GM03348 (cell line): Measurements from ENCODE around the gene ZC3H14.
"Not testable (repeated sequence)": the region's sequence is repeated elsewhere in the genome, so short reads cannot be mapped to it uniquely, and the experiment has no call there.

Experiments
- DNase-seq: peaks from one replicate; pipeline ENCODE4 v3.0.0; 2012; ENCODE audit warnings: low spot score

Gene ZC3H14

GRCh38 chr14:88562831-88563686, at the start of gene ZC3H14:
Gene ZC3H14, plus strand, starts transcription at chr14:88563037. Its CDS starts 97 bp downstream, at chr14:88563134.
- peak; percentile 98 for DNase-seq

GRCh38 chr14:88515499-88516221, 47.2 kb upstream of the ZC3H14 start:
- DNase-seq = no peak

GRCh38 chr14:88516861-88517357, 45.9 kb upstream of the ZC3H14 start:
- no peak for DNase-seq

- peak; percentile 47 for DNase-seq
These were observed 44.0 kb upstream of the ZC3H14 start for GRCh38 chr14:88518592-88519512.

- DNase-seq = no peak
These were observed 42.9 kb upstream of the ZC3H14 start for GRCh38 chr14:88519907-88520306.

- DNase-seq = peak; percentile 39
These were observed 41.0 kb upstream of the ZC3H14 start for GRCh38 chr14:88521818-88522217.

- no peak for DNase-seq
These were observed 40.4 kb upstream of the ZC3H14 start for GRCh38 chr14:88522393-88522792.

- not testable (repeated sequence) for DNase-seq
These were observed 32.9 kb upstream of the ZC3H14 start for GRCh38 chr14:88529889-88530288.

- no peak for DNase-seq
These were observed 29.7 kb upstream of the ZC3H14 start for GRCh38 chr14:88533064-88533602.

GRCh38 chr14:88535149-88535548, 27.7 kb upstream of the ZC3H14 start:
- no peak for DNase-seq

GRCh38 chr14:88535813-88536212, 27.0 kb upstream of the ZC3H14 start:
- no peak for DNase-seq

- DNase-seq = no peak
These were observed 21.5 kb upstream of the ZC3H14 start for GRCh38 chr14:88541324-88541723.

- no peak for DNase-seq
These were observed 19.7 kb upstream of the ZC3H14 start for GRCh38 chr14:88542857-88543795.

- DNase-seq = no peak
These were observed 17.6 kb upstream of the ZC3H14 start for GRCh38 chr14:88545256-88545655.

GRCh38 chr14:88546621-88547385, 16.0 kb upstream of the ZC3H14 start:
- no peak for DNase-seq

GRCh38 chr14:88547386-88547780, 15.5 kb upstream of the ZC3H14 start:
- DNase-seq = no peak

- no peak for DNase-seq
These were observed 12.8 kb upstream of the ZC3H14 start for GRCh38 chr14:88550078-88550477.

GRCh38 chr14:88551094-88551870, 11.6 kb upstream of the ZC3H14 start:
- DNase-seq = peak; percentile 89

GRCh38 chr14:88551980-88552431, 10.8 kb upstream of the ZC3H14 start:
- DNase-seq = peak; percentile 52
